ENCODE results near the gene ADAM12.

The ADAM12 gene

GRCh38 chr10:126309228-126309883, 78.9 kb downstream of the ADAM12 start:
- no peak for DNase-seq

DNA sequence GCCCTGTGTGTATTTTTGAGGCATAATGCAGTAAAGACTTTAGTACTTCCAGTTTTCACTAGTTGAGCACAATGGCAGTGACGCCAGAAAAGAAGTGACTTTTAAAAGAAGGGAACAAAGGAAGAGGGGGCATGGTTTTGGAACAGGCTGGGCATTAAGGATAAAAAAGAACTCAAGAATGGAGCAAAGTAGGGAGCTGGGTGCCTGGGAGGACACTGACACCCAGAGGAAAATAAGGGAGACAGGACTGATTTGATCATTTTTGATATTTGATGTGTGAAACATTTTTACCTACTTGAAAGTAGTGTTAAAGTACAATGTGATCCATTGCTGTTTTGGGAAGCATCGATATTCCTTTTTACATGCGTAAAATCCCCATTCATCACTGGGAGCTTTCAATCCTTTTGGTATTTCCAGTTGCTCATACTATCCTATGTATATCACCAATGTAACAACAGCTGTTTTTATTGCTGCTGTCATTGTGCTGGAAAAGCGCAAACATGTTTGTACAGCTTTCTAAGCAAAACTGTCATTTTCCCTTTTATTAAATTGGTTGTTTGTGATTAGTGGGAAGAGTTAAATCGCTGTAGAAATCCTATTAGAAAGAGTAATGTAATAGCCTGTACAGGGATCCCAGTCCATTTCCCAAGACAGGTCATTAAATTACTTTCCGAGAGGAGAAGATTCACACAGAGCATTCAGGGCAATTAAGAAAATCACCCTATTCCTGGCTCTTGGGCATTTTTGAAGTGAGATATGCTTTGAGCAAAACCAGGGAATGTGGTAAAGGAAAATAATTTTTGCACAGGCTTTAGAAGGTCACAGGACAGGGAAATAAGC, 85.2 kb downstream of the ADAM12 start:
- no peak for DNase-seq

GRCh38 chr10:126302476-126302756, 85.9 kb downstream of the ADAM12 start:
- no peak for DNase-seq

DNA sequence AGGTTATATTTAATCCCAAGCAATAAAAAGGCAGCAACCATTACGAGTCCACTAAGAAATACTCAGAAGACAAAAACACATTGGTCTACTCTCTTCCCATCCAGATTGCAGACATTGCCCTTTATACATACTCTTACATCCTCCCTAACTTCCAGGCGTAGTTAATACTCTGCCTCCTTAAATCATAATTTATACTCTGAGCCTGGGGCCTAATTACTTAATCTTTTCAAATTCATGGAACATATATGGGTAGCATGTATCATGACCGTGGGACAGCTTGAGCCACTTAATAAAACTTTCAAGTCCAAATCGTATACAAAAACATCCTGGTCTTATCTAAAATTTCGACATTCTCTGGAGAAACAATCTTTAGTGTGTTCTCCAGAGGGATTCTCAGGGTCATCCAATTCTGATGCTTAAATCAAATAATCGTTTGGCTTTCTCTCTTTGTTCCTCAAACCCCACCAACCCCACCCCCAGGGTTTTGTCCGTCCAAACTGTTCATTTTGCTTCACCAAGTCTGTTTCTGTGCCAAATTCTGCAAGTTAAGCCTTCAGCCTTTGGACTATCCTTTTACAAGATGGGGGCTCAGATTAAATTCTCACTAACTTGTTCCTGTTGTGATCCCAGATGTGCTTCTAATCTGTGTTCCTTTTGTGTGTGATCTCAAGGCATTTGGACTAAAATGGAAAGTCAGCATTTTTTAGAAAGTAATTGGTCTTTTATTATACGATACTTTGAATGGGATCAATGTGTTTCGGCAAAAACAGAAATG, 86.4 kb downstream of the ADAM12 start:
- no peak for DNase-seq

GRCh38 chr10:126294451-126294850, 93.8 kb downstream of the ADAM12 start:
- no peak for DNase-seq

DNA sequence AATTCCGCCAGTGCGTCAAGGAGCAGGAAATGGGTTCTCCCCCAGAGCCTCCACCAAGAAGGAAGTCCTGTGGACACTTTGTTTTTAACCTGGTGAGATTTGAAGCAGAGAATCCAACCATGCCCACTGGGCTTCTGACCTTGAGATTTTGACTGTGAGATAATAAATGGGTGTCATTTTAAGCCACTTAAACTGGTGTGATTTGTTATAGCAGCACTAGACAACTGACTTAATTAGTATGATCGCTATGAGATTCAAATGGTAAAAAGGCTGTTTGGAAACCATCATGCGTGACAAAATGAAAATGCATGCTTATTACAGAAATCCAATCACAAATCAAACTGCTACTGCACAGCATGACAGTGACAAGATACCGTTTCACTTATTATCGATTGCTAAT, 98.0 kb downstream of the ADAM12 start:
- DNase-seq = no peak

- DNase-seq = no peak
Measured at GRCh38 chr10:126288547-126289493, 99.5 kb downstream of the ADAM12 start.

DNA sequence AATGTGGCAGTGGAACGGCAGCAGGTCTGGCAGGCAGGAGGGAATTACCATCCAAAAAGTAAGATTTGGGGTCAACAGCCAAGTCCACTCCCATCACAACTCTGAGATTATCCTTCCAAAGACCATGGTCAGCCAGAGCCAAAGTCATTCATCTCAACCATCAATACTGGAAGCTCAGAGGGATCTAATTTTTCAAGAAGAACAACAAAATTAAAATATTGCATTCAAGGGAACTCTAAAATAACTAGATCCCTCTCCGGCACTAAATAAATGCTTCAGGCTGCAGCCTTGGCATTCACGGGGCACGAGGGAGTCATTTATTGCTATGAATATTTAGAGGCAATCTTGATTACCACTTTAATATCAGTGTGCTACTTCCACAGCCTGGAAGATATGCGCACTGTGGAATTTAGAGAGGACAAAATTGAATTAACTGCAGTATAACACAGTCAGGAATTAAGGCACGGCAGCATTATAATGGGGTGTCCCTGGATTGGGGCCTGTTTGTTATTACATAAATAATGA, 102.0 kb downstream of the ADAM12 start:
- no peak for DNase-seq

DNA sequence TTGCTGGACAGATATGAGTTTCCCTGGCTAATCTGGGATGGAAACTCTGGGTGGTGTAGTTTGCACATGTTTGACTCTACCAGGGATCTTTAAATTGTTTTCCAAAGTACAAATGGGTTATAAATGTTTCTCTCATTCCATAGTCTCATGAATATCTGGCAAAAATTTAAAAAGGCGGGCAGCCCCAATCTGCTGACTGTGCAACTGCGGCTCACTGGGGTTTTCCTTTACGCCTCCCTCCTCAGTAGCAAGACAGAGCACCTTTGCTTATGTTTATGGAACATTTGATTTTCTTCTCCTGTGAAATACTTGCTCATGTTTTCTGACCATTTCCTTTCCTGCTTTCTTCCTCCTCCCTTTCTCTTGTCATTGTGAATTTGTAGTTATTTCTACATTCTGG, 105.0 kb downstream of the ADAM12 start:
- DNase-seq = no peak

DNA sequence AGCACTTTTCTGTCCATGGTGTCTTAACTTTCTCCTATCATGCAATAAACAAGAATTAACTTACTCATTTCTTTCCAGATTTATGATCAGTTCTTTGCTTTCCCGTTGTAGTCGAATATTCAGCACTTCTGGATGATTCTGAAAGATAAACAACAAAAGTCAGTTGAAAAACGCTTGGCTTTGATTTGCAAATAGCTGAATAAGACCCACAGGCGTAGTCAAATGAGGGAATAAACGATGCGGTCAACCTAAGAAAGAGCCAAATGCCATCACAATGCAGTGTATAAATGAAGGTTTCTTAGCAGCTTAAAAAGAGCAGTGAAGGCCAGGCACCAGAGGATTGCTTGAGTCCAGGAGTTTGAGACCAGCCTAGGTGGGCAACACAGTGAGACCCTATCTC, 109.4 kb downstream of the ADAM12 start:
- no peak for DNase-seq

GRCh38 chr10:126277181-126277580, 111.1 kb downstream of the ADAM12 start:
- DNase-seq = no peak

DNA sequence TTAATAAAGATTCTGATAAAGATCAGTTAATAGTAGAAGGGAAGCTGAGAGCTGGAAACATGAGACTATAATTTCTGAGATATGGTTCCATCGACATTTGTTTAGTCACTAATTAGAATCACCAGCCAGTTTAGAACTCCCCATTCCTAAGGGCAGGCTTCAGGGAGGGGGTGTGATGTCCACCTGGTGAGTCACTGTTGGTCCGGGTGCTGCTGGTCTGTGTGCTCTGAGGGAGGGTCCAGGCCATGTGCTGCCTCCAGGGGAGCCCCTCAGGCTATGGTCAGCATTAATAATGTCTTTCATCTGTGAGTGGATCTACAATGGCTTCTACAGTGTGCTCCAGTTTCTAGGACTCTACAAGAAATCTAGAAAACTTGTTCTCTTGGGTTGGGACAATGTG, 115.8 kb downstream of the ADAM12 start:
- no peak for DNase-seq

DNA sequence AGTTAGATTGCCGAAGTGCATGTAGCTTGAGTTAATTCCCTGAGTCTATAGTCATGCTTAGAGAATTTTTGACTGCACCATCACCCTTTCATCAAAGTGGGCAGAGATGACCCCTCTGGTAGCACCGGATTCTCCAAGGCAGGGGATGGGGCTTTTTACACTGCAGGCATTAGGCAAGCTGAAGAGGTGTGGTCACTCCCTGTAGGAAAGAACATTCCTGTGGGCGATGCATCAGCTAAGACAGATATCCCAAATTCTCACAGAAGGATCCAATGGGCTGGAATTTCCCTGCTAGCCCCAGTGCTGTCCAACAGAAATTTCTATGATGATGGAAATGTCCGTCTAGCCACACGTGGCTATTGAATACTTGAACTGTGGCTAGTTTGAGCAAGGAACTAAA, 118.2 kb downstream of the ADAM12 start:
- DNase-seq = no peak

- DNase-seq = no peak
Measured at GRCh38 chr10:126268013-126268920, 120.0 kb downstream of the ADAM12 start.

GRCh38 chr10:126264102-126265018, 123.9 kb downstream of the ADAM12 start:
- DNase-seq = no peak

DNA sequence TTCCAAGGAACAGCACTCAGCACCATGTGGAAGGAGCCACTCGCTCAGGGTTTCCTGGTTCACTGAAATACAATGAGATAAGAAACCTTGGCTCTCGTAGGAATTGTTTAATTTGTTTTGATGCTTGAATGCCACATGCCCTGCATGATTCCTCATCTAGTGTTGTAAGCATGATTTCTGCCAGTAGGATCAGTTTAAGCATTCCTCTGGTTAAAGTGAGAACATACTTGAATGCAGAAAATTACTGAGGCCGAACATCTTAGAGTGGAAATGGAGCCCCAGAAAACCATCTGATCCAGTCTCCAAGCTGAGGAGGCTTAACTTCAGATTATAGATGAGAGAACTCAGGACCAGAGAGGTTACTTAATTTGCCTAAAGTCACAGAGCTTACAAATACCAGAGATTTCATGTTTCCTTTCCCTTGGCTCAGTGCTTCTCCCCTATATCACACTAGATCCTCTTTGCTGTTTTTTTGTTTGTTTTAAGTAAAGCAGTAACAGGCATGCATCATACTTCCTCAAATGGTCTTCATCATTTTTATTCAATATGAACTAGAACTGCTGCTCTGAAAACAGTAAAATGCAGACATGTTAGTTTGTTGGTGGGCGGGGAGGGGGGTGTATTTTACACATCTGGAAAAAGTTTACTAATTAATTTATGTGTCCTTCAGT, 125.1 kb downstream of the ADAM12 start:
- no peak for DNase-seq

DNA sequence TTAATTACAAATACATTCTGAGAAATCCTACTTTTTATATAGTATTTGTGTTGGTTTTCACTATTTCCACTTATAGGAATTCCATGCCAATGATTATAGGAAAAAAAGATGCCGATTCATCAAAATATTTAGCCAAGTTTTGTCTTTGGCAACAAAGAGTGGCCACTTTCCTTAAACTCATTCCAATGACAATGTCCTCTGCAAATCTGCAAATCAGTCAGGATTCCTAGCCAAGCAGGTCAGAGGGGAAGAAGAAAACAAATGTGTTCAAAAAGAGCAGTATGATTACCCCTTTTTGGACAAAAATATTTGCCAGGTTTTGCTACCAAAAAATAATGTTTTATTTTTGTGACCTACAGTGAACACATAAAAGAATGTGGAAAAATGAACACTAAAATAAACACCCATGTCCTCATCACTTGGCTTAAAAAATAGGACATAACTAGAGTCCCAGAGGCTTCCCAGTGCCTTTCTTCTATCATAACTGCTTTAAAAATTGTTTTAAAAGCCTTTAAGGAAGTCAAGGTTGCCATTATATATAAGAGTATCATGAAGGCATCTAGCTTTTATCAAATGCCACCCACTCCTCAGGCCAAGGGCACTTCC, 125.9 kb downstream of the ADAM12 start:
- no peak for DNase-seq

DNA sequence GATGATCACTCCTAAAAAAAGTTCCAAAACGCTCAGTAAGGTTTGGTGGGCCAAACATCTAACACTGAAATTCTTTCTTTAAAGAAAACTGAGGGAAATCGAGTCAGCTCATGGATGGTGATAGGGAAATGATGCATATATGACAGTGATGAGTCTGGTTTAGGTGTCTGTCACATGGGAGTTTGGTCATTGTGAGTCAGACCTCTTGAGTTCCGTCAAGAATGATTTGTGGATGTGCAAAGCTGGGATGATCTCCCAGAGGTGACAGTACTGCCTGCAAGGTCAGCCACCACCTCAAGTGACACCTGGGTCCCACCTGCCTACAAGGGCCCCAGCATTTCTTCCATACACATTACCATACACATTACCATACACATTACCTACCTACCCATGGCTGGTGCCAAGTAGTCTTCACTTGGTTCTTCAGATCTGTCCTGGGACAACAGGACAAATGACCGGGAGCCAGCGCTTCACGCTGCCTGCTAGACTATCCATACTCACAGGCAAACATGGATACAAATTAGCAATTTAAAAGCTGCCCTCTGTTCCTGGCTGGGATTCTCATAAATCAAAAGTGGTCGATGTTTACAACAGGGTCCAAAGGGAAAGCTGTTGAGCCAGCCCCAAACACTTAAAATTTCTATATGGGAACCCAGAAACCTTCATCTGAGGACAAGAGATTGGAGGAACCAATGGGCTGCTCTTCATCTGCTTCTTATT, 128.4 kb downstream of the ADAM12 start:
- no peak for DNase-seq

GRCh38 chr10:126256864-126257263, 131.4 kb downstream of the ADAM12 start:
- DNase-seq = no peak

All from right forelimb (tissue), 1 donor.